Loucy (cell line): Measurements from ENCODE around the gene SMIM8.

ENCODE experiments used
- H2AFZ ChIP-seq: fragments of 200-600 bp; sonication (generic); 2 replicates; pipeline ENCODE4 v1.6.0; 2016; ENCODE audit warnings: antibody characterized with exemption, mild to moderate bottlenecking, low read length, moderate library complexity
- H3F3A ChIP-seq: fragments of 200-600 bp; 2 replicates; pipeline ENCODE4 v1.6.0; 2016; ENCODE audit warnings: antibody characterized with exemption, low read depth, mild to moderate bottlenecking
- H3K27me3 ChIP-seq: fragments of 200-600 bp; sonication (generic); 2 replicates; pipeline ENCODE4 v1.6.1; 2014; ENCODE audit warnings: low read length, mild to moderate bottlenecking; ENCODE audit not compliant: insufficient read depth, poor library complexity, severe bottlenecking
- H3K36me3 ChIP-seq: fragments of 200-600 bp; sonication (generic); 2 replicates; pipeline ENCODE4 v1.6.1; 2016; ENCODE audit warnings: low read length; ENCODE audit not compliant: insufficient read depth
- H3K4me1 ChIP-seq: fragments of 200-600 bp; sonication (generic); 2 replicates; pipeline ENCODE4 v1.5.1; 2014; ENCODE audit warnings: low read length, mild to moderate bottlenecking; ENCODE audit not compliant: insufficient read depth, poor library complexity, severe bottlenecking
- H3K4me2 ChIP-seq: fragments of 200-600 bp; sonication (generic); 2 replicates; pipeline ENCODE4 v1.6.0; 2014; ENCODE audit warnings: antibody characterized with exemption, low read length, low read depth, mild to moderate bottlenecking; ENCODE audit not compliant: poor library complexity, severe bottlenecking
- H3K4me3 ChIP-seq: fragments of 200-600 bp; sonication (generic); 2 replicates; pipeline ENCODE4 v1.5.1; 2014; ENCODE audit warnings: low read length, mild to moderate bottlenecking, mixed read lengths; ENCODE audit not compliant: poor library complexity, severe bottlenecking
- H3K79me2 ChIP-seq: fragments of 200-600 bp; sonication (generic); 2 replicates; pipeline ENCODE4 v1.6.1; 2014; ENCODE audit warnings: low read length; ENCODE audit not compliant: insufficient read depth
- H3K9ac ChIP-seq: fragments of 200-600 bp; sonication (generic); 2 replicates; pipeline ENCODE4 v1.6.0; 2014; ENCODE audit warnings: mild to moderate bottlenecking, low read depth, low read length, moderate library complexity; ENCODE audit not compliant: poor library complexity, severe bottlenecking
- H3K9me2 ChIP-seq: fragments of 200-600 bp; sonication (generic); replicated peaks from 2 replicates; pipeline ENCODE4 v1.6.1; 2016; ENCODE audit warnings: low read depth, low read length, mixed read lengths
- H3K9me3 ChIP-seq: fragments of 200-600 bp; sonication (generic); 2 replicates; pipeline ENCODE4 v1.6.1; 2014; ENCODE audit warnings: mild to moderate bottlenecking, antibody characterized with exemption, low read length, low read depth; ENCODE audit not compliant: insufficient read depth
- H4K20me1 ChIP-seq: fragments of 200-600 bp; sonication (generic); 2 replicates; pipeline ENCODE4 v1.6.0; 2014; ENCODE audit warnings: antibody characterized with exemption, low read length, mild to moderate bottlenecking; ENCODE audit not compliant: insufficient read depth, poor library complexity, severe bottlenecking
- EZH2phosphoT487 ChIP-seq: fragments of 200-600 bp; IDR thresholded peaks from 2 replicates; pipeline ENCODE4 v1.6.1; 2018; ENCODE audit warnings: antibody characterized with exemption, mild to moderate bottlenecking, moderate library complexity, borderline replicate concordance
- TF ChIP-seq, protein P1 (sequence below): fragments of 200-600 bp; sonication (generic); conservative IDR thresholded peaks from 2 replicates; pipeline ENCODE4 v1.5.1; 2014; ENCODE audit warnings: mild to moderate bottlenecking, antibody characterized with exemption, low read length

SMIM8 gene

DNA sequence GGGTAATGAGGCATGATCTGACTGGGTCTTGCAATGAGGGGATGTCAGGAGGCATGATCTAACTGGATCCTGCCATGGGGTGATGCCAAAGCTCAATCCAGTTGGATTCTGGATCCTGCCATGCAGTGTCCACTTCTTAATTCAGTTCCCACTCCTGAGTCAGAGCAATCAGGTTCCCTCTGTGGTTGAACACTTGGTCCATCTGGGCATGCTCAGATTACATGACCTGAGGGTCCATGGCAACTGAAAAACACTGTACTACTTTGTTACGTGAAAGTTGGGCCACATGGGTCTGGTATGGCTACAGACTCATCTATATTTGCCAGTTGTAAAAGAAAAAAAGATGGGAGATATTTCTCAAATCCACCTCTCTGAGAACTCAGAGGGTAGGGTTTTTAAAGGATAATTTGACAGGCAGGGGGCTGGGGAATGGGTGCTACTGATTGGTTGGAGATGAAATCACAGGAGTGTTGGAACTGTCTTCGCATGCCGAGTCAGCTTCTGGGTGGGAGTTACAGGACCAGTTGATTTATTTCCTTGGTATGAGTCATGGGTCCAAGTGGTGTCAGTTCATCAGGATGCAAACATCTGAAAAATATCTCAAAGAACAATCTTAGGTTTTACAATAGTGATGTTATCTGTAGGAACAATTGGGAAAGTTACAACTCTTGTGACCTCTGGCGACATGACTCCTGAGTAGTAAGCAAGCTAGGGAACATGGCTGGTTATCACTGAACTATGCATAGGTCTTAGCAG lies 43.9 kb downstream of the SMIM8 start:
- H3K9ac ChIP-seq: no peak overlapping the region
- H2AFZ ChIP-seq: no peak overlapping the region
- H4K20me1 ChIP-seq: no peaks in the 10 kb centered on the region
- no peaks in the 10 kb centered on the region for H3K36me3 ChIP-seq
- no peaks in the 10 kb centered on the region for H3K79me2 ChIP-seq
- H3K9me3 ChIP-seq: no peaks in the 10 kb centered on the region
- no peak overlapping the region for H3K4me3 ChIP-seq
- no peaks in the 10 kb centered on the region for H3K27me3 ChIP-seq
- TF ChIP-seq, protein P1, sequence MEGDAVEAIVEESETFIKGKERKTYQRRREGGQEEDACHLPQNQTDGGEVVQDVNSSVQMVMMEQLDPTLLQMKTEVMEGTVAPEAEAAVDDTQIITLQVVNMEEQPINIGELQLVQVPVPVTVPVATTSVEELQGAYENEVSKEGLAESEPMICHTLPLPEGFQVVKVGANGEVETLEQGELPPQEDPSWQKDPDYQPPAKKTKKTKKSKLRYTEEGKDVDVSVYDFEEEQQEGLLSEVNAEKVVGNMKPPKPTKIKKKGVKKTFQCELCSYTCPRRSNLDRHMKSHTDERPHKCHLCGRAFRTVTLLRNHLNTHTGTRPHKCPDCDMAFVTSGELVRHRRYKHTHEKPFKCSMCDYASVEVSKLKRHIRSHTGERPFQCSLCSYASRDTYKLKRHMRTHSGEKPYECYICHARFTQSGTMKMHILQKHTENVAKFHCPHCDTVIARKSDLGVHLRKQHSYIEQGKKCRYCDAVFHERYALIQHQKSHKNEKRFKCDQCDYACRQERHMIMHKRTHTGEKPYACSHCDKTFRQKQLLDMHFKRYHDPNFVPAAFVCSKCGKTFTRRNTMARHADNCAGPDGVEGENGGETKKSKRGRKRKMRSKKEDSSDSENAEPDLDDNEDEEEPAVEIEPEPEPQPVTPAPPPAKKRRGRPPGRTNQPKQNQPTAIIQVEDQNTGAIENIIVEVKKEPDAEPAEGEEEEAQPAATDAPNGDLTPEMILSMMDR: no peak
- TF ChIP-seq EZH2phosphoT487: no peak
- no peaks in the 10 kb centered on the region for H3F3A ChIP-seq
- H3K9me2 ChIP-seq: no peaks in the 10 kb centered on the region
- H3K4me1 ChIP-seq: no peaks in the 10 kb centered on the region
- H3K4me2 ChIP-seq: no peak overlapping the region

DNA sequence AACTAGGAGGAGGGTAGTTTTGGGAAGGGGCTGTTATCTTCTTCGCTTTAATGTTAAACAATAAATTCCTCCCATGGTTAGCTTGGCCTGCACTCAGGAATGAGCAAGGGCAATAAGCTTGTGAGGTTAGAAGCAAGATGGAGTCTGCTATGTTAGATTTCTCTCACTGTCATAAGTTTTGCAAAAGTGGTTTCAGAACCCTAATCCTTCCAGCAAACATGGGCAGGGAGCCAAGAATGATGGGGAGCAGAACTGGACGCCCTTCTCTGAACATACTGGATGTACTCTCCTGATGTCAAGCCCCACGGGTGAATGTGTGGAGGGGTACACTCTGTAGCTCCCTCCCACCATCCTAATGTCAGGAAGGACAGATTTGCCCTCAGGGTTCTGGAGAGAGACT lies 44.5 kb downstream of the SMIM8 start:
- no peak overlapping the region for H2AFZ ChIP-seq
- H3K4me3 ChIP-seq: no peak overlapping the region
- no peaks in the 10 kb centered on the region for H3K36me3 ChIP-seq
- no peaks in the 10 kb centered on the region for H3F3A ChIP-seq
- H3K9ac ChIP-seq: no peak overlapping the region
- no peaks in the 10 kb centered on the region for H3K4me1 ChIP-seq
- no peaks in the 10 kb centered on the region for H3K9me3 ChIP-seq
- TF ChIP-seq EZH2phosphoT487: no peak
- TF ChIP-seq, protein P1: no peak
- H3K9me2 ChIP-seq: no peaks in the 10 kb centered on the region
- no peak overlapping the region for H3K4me2 ChIP-seq
- H3K27me3 ChIP-seq: no peaks in the 10 kb centered on the region
- H4K20me1 ChIP-seq: no peaks in the 10 kb centered on the region
- no peaks in the 10 kb centered on the region for H3K79me2 ChIP-seq

DNA sequence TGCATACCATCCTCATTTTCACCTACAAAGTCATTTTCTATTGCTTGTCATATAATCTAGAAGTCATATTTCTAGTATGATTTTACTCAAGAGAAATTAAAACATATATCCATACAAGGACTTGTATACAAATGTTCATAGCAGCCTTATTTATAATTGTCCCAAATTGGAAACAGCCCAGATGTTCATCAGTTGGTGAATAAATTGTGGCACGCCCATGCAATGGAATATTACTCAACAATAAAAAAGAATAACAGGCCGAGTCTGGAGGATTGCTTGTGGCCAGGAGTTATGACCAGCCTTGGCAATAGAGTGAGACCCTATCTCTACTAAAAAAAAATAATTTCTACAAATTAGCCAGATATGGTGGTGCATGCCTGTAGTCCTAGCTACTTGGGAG lies 51.0 kb downstream of the SMIM8 start:
- Histone ChIP-seq H3K4me1 (no peaks in the 10 kb centered on the region), H4K20me1 (no peaks in the 10 kb centered on the region), H3K4me3 (no peak overlapping the region), H3K9me2 (no peaks in the 10 kb centered on the region), H3K36me3 (no peaks in the 10 kb centered on the region), H3K4me2 (no peak overlapping the region), H3K79me2 (no peaks in the 10 kb centered on the region), H3F3A (no peaks in the 10 kb centered on the region), H3K9me3 (peaks cover 2% of the 10 kb centered on the region; the same call in 1 of the 2 replicates), H2AFZ (no peak overlapping the region), H3K9ac (no peak overlapping the region), H3K27me3 (no peaks in the 10 kb centered on the region)
- TF ChIP-seq, protein P1: no peak
- no peak for TF ChIP-seq EZH2phosphoT487
